HCT116 (cell line): Measurements from ENCODE around the gene WDR82. TPM values are rescaled to one million over a fixed set of nuclear protein-coding genes. Genes with fewer than 3 reads are reported as not detected.
A peak's percentile ranks its signal among the peaks of the same experiment; 100 is the strongest.

Experiments
- ATAC-seq: fragments of 200-7000 bp; cut with Tn5 transposase; 2 replicates; pipeline ENCODE4 v1.9.1; 2020; ENCODE audit warnings: mild to moderate bottlenecking, moderate library complexity
- BruUV-seq: library from RNA; stranded (reverse); fragments of 400-500 nt; replicated peaks from 2 replicates; lab custom pipeline; 2021; lab: Mats Ljungman, UMichigan
- CTCF ChIA-PET: fragments of 300-600 bp; sonication (Branson Sonifier 250); formaldehyde crosslinking; loops from one replicate; lab custom pipeline; 2021; ENCODE audit warnings: antibody characterized with exemption; lab: Charles Lee
- POLR2A ChIA-PET: fragments of 300-600, 350-600 bp; sonication (Branson Sonifier 250); formaldehyde crosslinking; loops from one replicate; lab custom pipeline; 2021; ENCODE audit warnings: antibody characterized with exemption; lab: Charles Lee
- RAD21 ChIA-PET, 2 experiments: fragments of 300-600 bp; sonication (Branson Sonifier 250); formaldehyde crosslinking; loops; one replicate each; lab custom pipeline; 2023; ENCODE audit warnings: low total read pairs in 2 of 2; ENCODE audit not compliant: uncharacterized antibody in 2 of 2, unreplicated experiment in 2 of 2, low non-redundant PET in 1 of 2; lab: Charles Lee
- DNase-seq: peaks from one replicate; pipeline ENCODE4 v3.0.0-alpha.2; 2010; ENCODE audit warnings: low read depth, low spot score
- H2AFZ ChIP-seq: fragments of 200-600 bp; shearing (Covaris generic), sonication (generic); 2 replicates; pipeline ENCODE4 v1.6.1; 2017; ENCODE audit warnings: low read depth, mixed run types, mixed read lengths, antibody characterized with exemption, low read length; ENCODE audit not compliant: poor library complexity, severe bottlenecking
- H3K27ac ChIP-seq: 2 replicates; pipeline ENCODE4 v1.5.1; 2012; ENCODE audit warnings: low read depth, low read length
- H3K27me3 ChIP-seq: fragments of 200-600 bp; sonication (generic); 2 replicates; pipeline ENCODE4 v1.6.1; 2016; ENCODE audit warnings: mixed run types, low read length, mixed read lengths; ENCODE audit not compliant: insufficient read depth
- H3K36me3 ChIP-seq, 2 experiments: fragments of 200-500 bp in 1 of 2; fragments of 200-600 bp in 1 of 2; sonication (Bioruptor generic) in 1 of 2; sonication (generic) in 1 of 2; 2 replicates each; pipeline versions ENCODE4 v1.5.1 to v1.6.1; 2014 to 2016; ENCODE audit warnings: low read length in 2 of 2, inconsistent platforms in 1 of 2, mixed read lengths in 1 of 2, mixed run types in 1 of 2; ENCODE audit not compliant: insufficient read depth in 2 of 2, control insufficient read depth in 1 of 2
- H3K4me1 ChIP-seq, 2 experiments: fragments of 200-600 bp in 1 of 2; sonication (generic) in 1 of 2; 2 replicates each; pipeline versions ENCODE4 v1.5.1 to v1.6.1; 2012 to 2017; ENCODE audit warnings: low read length in 2 of 2, inconsistent platforms in 1 of 2, mild to moderate bottlenecking in 1 of 2, mixed read lengths in 1 of 2, mixed run types in 1 of 2, moderate library complexity in 1 of 2; ENCODE audit not compliant: insufficient read depth in 2 of 2, control insufficient read depth in 1 of 2
- H3K4me2 ChIP-seq: fragments of 200-600 bp; sonication (generic); 2 replicates; pipeline ENCODE4 v1.6.1; 2017; ENCODE audit warnings: mixed run types, low read length, mixed read lengths
- H3K4me3 ChIP-seq, 2 experiments: fragments of 200-600 bp in 1 of 2; sonication (generic) in 1 of 2; replicated peaks in 1 of 2; 2 replicates each; pipeline ENCODE4 v1.5.1; 2011 to 2016; ENCODE audit warnings: low read length in 2 of 2, control low read depth in 1 of 2, low read depth in 1 of 2, mild to moderate bottlenecking in 1 of 2, mixed read lengths in 1 of 2, mixed run types in 1 of 2
- H3K79me2 ChIP-seq: fragments of 200-600 bp; sonication (generic); 2 replicates; pipeline ENCODE4 v1.6.1; 2017; ENCODE audit warnings: mild to moderate bottlenecking, mixed run types, low read length, moderate library complexity, mixed read lengths; ENCODE audit not compliant: insufficient read depth
- H3K9ac ChIP-seq: fragments of 200-600 bp; sonication (generic); 2 replicates; pipeline ENCODE4 v1.6.1; 2016; ENCODE audit warnings: low read length, mixed read lengths
- H3K9me2 ChIP-seq: fragments of 200-600 bp; sonication (generic), shearing (Covaris generic); 2 replicates; pipeline ENCODE4 v1.6.1; 2017; ENCODE audit warnings: mixed run types, mild to moderate bottlenecking, moderate library complexity; ENCODE audit not compliant: insufficient read depth
- H3K9me3 ChIP-seq, 2 experiments: fragments of 200-500 bp in 1 of 2; fragments of 200-600 bp in 1 of 2; sonication (Bioruptor generic) in 1 of 2; sonication (generic) in 1 of 2; 2 replicates each; pipeline ENCODE4 v1.6.1; 2014 to 2017; ENCODE audit warnings: low read length in 2 of 2, mixed read lengths in 2 of 2, inconsistent platforms in 1 of 2, low read depth in 1 of 2, mild to moderate bottlenecking in 1 of 2, mixed run types in 1 of 2, moderate library complexity in 1 of 2; ENCODE audit not compliant: control insufficient read depth in 1 of 2, insufficient read depth in 1 of 2
- H4K20me1 ChIP-seq: fragments of 200-600 bp; sonication (generic), shearing (Covaris generic); 2 replicates; pipeline ENCODE4 v1.6.1; 2017; ENCODE audit warnings: mixed run types, mild to moderate bottlenecking, moderate library complexity; ENCODE audit not compliant: insufficient read depth
- ATF3 ChIP-seq: IDR thresholded peaks from 2 replicates; pipeline ENCODE4 v1.6.1; 2012
- CBX3 ChIP-seq: IDR thresholded peaks from 2 replicates; pipeline ENCODE4 v1.6.1; 2012; ENCODE audit warnings: low read depth
- CEBPB ChIP-seq: IDR thresholded peaks from 2 replicates; pipeline ENCODE4 v1.6.1; 2012; ENCODE audit warnings: low read depth
- EGR1 ChIP-seq: IDR thresholded peaks from 2 replicates; pipeline ENCODE4 v1.6.1; 2012; ENCODE audit warnings: low read depth
- ELF1 ChIP-seq: IDR thresholded peaks from 2 replicates; pipeline ENCODE4 v1.6.1; 2012; ENCODE audit warnings: low read depth, borderline replicate concordance
- EZH2 ChIP-seq: fragments of 200-600 bp; sonication (generic); IDR thresholded peaks from 2 replicates; pipeline ENCODE4 v1.6.1; 2017; ENCODE audit warnings: antibody characterized with exemption, mixed run types
- FOSL1 ChIP-seq: IDR thresholded peaks from 2 replicates; pipeline ENCODE4 v1.6.1; 2012; ENCODE audit warnings: low read depth
- MAX ChIP-seq: IDR thresholded peaks from 2 replicates; pipeline ENCODE4 v1.6.1; 2012
- POLR2A ChIP-seq: IDR thresholded peaks from 2 replicates; pipeline ENCODE4 v1.7.0; 2011; ENCODE audit warnings: borderline replicate concordance; ENCODE audit not compliant: insufficient read depth, insufficient read length; ENCODE audit errors: extremely low read depth
- POLR2AphosphoS5 ChIP-seq: IDR thresholded peaks from 2 replicates; pipeline ENCODE4 v1.6.1; 2011; ENCODE audit warnings: mild to moderate bottlenecking, low read depth, low read length, moderate library complexity
- RAD21 ChIP-seq: IDR thresholded peaks from 2 replicates; pipeline ENCODE4 v1.6.1; 2012; ENCODE audit warnings: low read depth, mild to moderate bottlenecking
- REST ChIP-seq: IDR thresholded peaks from 2 replicates; pipeline ENCODE4 v1.6.1; 2012; ENCODE audit warnings: low read depth
- SIN3A ChIP-seq: IDR thresholded peaks from 2 replicates; pipeline ENCODE4 v1.6.1; 2012; ENCODE audit warnings: low read depth
- SRF ChIP-seq: IDR thresholded peaks from 2 replicates; pipeline ENCODE4 v1.6.1; 2012; ENCODE audit warnings: low read depth
- TCF7L2 ChIP-seq: IDR thresholded peaks from 2 replicates; pipeline ENCODE4 v1.7.0; 2011; ENCODE audit warnings: borderline replicate concordance, inconsistent platforms; ENCODE audit not compliant: insufficient read depth, insufficient read length; ENCODE audit errors: extremely low read depth
- ZFX ChIP-seq: fragments of 450-650 bp; IDR thresholded peaks from 2 replicates; pipeline ENCODE4 v1.6.1; 2017
- intact Hi-C: fragments of 100-400 bp; cut with micrococcal nuclease; formaldehyde crosslinking; loops from 2 replicates; pipeline ENCODE4 v1.10.0; 2022
- total RNA-seq: library from RNA; stranded (reverse); gene quantifications from one replicate; pipeline ENCODE4 v1.2.1, GENCODE V29; 2021; ENCODE audit not compliant: unreplicated experiment

WDR82 gene
- total RNA-seq, 1 experiment from 2014 or later = 89.7 TPM

- H3K4me2 ChIP-seq = peak overlapping the region; percentile 67
- no peaks in the 10 kb centered on the region for H3K36me3 ChIP-seq
- peak overlapping the region; percentile 37; the same call in 1 of the 2 replicates for H3K9ac ChIP-seq
- H3K27me3 ChIP-seq = no peaks in the 10 kb centered on the region
- TF ChIP-seq REST (no peak), EZH2 (no peak), POLR2A (no peak), MAX (no peak), ZFX (no peak), RAD21 (no peak), SIN3A (no peak), FOSL1 (no peak), CBX3 (no peak), CEBPB (no peak), POLR2AphosphoS5 (no peak), TCF7L2 (no peak), ATF3 (no peak), EGR1 (no peak), ELF1 (no peak), SRF (no peak)
- TF ChIP-seq, all 23 proteins: peak for 0
- intact Hi-C loops = no loop called here
- DNase-seq (no peak), ATAC-seq (peak; percentile 30)
- Histone ChIP-seq H2AFZ (no peak overlapping the region), H3K79me2 (no peaks in the 10 kb centered on the region), H3K27ac (peak overlapping the region; percentile 9; the same call in 1 of the 2 replicates), H4K20me1 (no peaks in the 10 kb centered on the region), H3K4me3 (peak overlapping the region in 1 of 2 experiments; percentile 19; a peak in 2 of 4 replicates), H3K9me2 (no peaks in the 10 kb centered on the region), H3K9me3 (no peaks in the 10 kb centered on the region), H3K4me1 (peaks cover 15 to 26% of the 10 kb centered on the region in 2 experiments; a peak in 3 of 4 replicates)
- CTCF ChIA-PET = no interaction called here
- RAD21 ChIA-PET = no interaction called here
- BruUV-seq = no TSS peak
- POLR2A ChIA-PET = no interaction called here
Measured at GRCh38 chr3:52313188-52313773, 34.8 kb upstream of the WDR82 start.
